ENCODE measurements around the gene SNRNP35.

The SNRNP35 gene

DNA sequence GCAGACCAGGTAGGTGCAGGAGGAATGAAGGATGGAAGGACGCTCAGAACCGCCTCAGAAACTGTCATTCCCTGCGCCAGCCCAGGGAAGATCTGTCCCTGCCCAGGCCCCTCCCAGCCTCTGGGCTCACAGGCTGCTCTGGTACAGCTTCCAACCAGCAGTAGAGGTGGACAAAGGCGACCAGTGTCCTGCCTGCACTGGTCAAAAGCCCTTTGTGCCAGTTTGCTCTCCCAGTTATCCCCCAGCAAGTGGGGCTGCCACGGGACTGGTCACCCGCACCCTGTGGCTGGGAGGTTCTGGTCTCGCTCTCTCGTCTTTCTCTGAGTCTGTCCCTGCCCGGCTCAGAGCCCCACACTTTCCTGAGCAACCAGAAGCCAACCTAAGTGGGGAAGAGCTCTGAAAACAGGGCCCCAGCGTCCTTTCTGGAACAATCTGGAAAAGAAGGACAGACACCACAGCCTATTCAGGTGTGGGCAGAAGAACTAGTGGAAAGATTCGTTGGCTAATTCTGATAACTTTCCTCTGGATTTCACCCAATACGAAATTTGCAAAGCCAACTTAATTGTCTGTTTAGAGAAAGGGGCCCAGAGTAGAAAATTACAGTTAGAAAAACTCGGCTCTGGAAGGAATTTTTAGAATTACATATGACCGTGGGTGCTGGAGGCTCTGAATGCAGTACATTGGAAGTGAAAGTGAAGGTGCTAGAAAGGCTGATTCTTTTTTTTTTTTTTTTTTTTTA is 21.7 kb downstream of the SNRNP35 start:
- TF ChIP-seq SIN3A (IDR thresholded peaks at IDR 0.05; ENCODE audit: borderline replicate concordance, insufficient read depth, low read length) (no peak), POLR2AphosphoS5 (IDR thresholded peaks at IDR 0.05; ENCODE audit: low read depth, low read length) (no peak), FOXP2 (optimal IDR thresholded peaks at IDR 0.05; ENCODE audit: borderline replicate concordance, extremely low read depth, extremely low read length, insufficient read depth) (no peak), TAF1 (IDR thresholded peaks at IDR 0.05; ENCODE audit: borderline replicate concordance, insufficient read depth, low read length) (no peak)
- TF ChIP-seq, protein P1, sequence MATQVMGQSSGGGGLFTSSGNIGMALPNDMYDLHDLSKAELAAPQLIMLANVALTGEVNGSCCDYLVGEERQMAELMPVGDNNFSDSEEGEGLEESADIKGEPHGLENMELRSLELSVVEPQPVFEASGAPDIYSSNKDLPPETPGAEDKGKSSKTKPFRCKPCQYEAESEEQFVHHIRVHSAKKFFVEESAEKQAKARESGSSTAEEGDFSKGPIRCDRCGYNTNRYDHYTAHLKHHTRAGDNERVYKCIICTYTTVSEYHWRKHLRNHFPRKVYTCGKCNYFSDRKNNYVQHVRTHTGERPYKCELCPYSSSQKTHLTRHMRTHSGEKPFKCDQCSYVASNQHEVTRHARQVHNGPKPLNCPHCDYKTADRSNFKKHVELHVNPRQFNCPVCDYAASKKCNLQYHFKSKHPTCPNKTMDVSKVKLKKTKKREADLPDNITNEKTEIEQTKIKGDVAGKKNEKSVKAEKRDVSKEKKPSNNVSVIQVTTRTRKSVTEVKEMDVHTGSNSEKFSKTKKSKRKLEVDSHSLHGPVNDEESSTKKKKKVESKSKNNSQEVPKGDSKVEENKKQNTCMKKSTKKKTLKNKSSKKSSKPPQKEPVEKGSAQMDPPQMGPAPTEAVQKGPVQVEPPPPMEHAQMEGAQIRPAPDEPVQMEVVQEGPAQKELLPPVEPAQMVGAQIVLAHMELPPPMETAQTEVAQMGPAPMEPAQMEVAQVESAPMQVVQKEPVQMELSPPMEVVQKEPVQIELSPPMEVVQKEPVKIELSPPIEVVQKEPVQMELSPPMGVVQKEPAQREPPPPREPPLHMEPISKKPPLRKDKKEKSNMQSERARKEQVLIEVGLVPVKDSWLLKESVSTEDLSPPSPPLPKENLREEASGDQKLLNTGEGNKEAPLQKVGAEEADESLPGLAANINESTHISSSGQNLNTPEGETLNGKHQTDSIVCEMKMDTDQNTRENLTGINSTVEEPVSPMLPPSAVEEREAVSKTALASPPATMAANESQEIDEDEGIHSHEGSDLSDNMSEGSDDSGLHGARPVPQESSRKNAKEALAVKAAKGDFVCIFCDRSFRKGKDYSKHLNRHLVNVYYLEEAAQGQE (IDR thresholded peaks at IDR 0.05; ENCODE audit: insufficient read depth in 1 of 2, low read depth in 2 of 2, low read length in 2 of 2) = no peak

DNA sequence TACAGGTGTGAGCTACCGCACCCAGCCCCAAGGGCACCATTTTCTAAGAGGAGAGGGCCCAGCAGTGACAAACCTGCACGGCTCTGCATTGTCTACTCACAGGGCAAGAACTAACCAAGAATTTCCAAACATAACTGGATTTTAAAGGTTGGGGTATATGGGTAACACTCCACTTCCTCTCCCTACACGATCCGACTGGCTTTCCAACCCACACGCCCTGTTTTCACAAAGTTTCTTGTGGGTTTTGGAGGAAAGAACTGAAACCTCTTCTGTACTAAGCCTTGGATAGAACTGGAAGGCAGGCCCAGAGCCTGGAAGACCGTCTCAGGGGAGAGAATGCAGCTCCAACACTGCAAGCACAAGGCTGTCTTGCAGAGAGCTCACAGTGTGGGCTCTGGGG is 24.9 kb downstream of the SNRNP35 start:
- TF ChIP-seq POLR2AphosphoS5 (IDR thresholded peaks at IDR 0.05; ENCODE audit: low read depth, low read length) = no peak
- TF ChIP-seq, protein P1 (IDR thresholded peaks at IDR 0.05; ENCODE audit: insufficient read depth in 1 of 2, low read depth in 2 of 2, low read length in 2 of 2) = no peak
- TF ChIP-seq TAF1 (IDR thresholded peaks at IDR 0.05; ENCODE audit: borderline replicate concordance, insufficient read depth, low read length) = no peak
- TF ChIP-seq FOXP2 (optimal IDR thresholded peaks at IDR 0.05; ENCODE audit: borderline replicate concordance, extremely low read depth, extremely low read length, insufficient read depth) = no peak
- TF ChIP-seq SIN3A (IDR thresholded peaks at IDR 0.05; ENCODE audit: borderline replicate concordance, insufficient read depth, low read length) = no peak

DNA sequence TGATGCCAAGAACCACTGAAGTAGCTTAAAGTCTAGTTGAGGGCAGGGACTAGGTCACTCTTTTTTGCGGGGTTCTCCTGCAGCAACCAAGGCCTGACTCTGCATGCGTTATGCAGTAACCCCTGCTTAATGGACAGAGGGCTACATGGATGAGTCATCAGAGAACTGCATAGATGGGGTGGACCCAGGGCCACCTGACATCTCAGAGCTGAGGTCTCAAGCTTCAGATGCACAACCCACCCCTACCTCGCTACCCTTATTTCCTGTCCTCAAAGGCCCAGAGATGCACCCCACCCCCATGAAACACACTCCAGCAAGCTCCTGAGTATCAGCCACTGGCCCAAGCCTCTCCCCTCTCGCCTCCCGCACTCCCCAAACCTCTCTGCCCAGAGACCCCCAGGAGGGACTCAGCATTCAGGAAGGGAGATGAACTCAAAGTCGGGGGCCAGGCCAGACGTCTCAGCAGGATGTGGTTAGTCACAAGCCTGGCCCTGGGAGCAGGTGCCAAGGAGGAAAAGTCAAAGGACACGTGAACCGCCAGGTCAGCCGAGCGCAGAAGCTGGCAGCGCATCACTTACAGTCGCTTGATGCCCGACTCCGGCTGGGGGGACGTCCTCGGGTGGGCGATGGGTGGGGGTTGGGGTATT is 25.8 kb downstream of the SNRNP35 start:
- TF ChIP-seq SIN3A (IDR thresholded peaks at IDR 0.05; ENCODE audit: borderline replicate concordance, insufficient read depth, low read length) = no peak
- no peak for TF ChIP-seq TAF1 (IDR thresholded peaks at IDR 0.05; ENCODE audit: borderline replicate concordance, insufficient read depth, low read length)
- TF ChIP-seq FOXP2 (optimal IDR thresholded peaks at IDR 0.05; ENCODE audit: borderline replicate concordance, extremely low read depth, extremely low read length, insufficient read depth) = no peak
- TF ChIP-seq, protein P1 (IDR thresholded peaks at IDR 0.05; ENCODE audit: insufficient read depth in 1 of 2, low read depth in 2 of 2, low read length in 2 of 2) = no peak
- no peak for TF ChIP-seq POLR2AphosphoS5 (IDR thresholded peaks at IDR 0.05; ENCODE audit: low read depth, low read length)

DNA sequence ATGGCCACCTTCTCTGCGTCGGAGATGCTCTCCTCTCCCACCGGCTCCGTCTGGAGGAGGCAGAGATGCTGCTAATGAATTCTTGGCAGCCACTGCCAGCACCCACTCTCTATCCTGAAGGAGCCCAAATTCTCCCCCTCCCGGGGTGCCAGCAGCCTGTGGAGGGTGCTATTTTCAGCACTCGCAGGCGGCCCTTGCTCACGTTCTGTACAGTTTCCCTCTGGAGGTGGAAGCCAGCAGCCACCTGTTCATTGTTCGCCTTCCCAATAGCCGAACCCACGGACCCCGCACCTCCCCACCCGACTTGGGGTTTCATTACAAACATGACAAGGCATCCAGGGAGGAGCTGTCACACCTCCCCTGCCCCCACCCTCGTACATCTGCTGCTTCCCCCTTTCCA is 27.8 kb downstream of the SNRNP35 start:
- TF ChIP-seq POLR2AphosphoS5 (IDR thresholded peaks at IDR 0.05; ENCODE audit: low read depth, low read length) = no peak

DNA sequence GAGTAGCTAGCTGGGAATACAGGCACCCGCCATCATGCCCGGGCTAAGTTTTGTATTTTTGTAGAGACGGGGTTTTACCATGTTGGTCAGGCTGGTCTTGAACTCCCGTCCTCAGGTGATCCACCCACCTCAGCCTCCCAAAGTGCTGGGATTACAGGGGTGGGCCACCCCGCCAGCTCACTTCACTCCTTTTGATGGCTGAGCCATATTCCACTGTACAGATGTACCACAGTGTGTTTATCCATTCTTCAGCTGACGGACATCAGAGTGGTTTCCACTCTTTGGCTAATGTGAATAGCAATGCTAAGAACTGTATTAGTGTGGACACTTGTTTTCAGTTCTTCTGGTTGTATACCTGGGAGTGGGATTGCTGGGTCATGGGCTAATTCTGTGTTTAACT is 29.5 kb downstream of the SNRNP35 start:
- TF ChIP-seq SIN3A (IDR thresholded peaks at IDR 0.05; ENCODE audit: borderline replicate concordance, insufficient read depth, low read length) = no peak
- TF ChIP-seq TAF1 (IDR thresholded peaks at IDR 0.05; ENCODE audit: borderline replicate concordance, insufficient read depth, low read length) = no peak
- TF ChIP-seq FOXP2 (optimal IDR thresholded peaks at IDR 0.05; ENCODE audit: borderline replicate concordance, extremely low read depth, extremely low read length, insufficient read depth) = no peak
- no peak for TF ChIP-seq POLR2AphosphoS5 (IDR thresholded peaks at IDR 0.05; ENCODE audit: low read depth, low read length)
- TF ChIP-seq, protein P1 (IDR thresholded peaks at IDR 0.05; ENCODE audit: insufficient read depth in 1 of 2, low read depth in 2 of 2, low read length in 2 of 2) = no peak
